Uterus (tissue), 4 donors: ENCODE measurements around the gene NCOR2. TPM values are rescaled to one million over a fixed set of nuclear protein-coding genes. Genes with fewer than 3 reads are reported as not detected.

ENCODE experiments used
- DNase-seq, 2 donors: peaks; one replicate each; pipeline ENCODE4 v3.0.0-alpha.2; 2019 to 2020
- H3K27ac ChIP-seq, 2 donors: fragments of 200-600 bp; sonication (generic); 1 replicate in 1 of 2; 2 replicates in 1 of 2; pipeline ENCODE4 v1.5.1; 2016 to 2018
- H3K27me3 ChIP-seq, 2 donors: fragments of 200-600 bp; sonication (generic); one replicate each; pipeline ENCODE4 v1.5.1; 2018 to 2019; ENCODE audit warnings: control low read depth in 1 of 2
- H3K36me3 ChIP-seq, 2 donors: fragments of 200-600 bp; sonication (generic); one replicate each; pipeline ENCODE4 v1.5.1; 2019; ENCODE audit warnings: control low read depth in 1 of 2
- H3K4me1 ChIP-seq, 2 donors: fragments of 200-600 bp; sonication (generic); one replicate each; pipeline ENCODE4 v1.5.1; 2018 to 2019; ENCODE audit warnings: control low read depth in 1 of 2
- H3K4me3 ChIP-seq, 2 donors: fragments of 200-600 bp; sonication (generic); 1 replicate in 1 of 2; 2 replicates in 1 of 2; pipeline ENCODE4 v1.5.1; 2018 to 2019; ENCODE audit warnings: mild to moderate bottlenecking in 1 of 2
- H3K9me3 ChIP-seq, 2 donors: fragments of 200-600 bp; sonication (generic); one replicate each; pipeline ENCODE4 v1.5.1; 2019; ENCODE audit warnings: control low read depth in 1 of 2
- POLR2A ChIP-seq, 2 donors: fragments of 450-650 bp; IDR thresholded peaks; one replicate each; pipeline ENCODE4 v1.6.1; 2016; ENCODE audit warnings: antibody characterized with exemption in 2 of 2, mild to moderate bottlenecking in 1 of 2, moderate library complexity in 1 of 2
- intact Hi-C: fragments of 100-400 bp; cut with DNase I; formaldehyde crosslinking; loops from one replicate; pipeline ENCODE4 v1.15.1; 2023; ENCODE audit warnings: low total_unique reads
- total RNA-seq, 4 donors: library from RNA; depleted of rRNA in 3 of 4; stranded (reverse); fragments of >200 nt in 3 of 4; gene quantifications; one replicate each; pipeline versions ENCODE4 v1.1.0 to v1.2.4, GENCODE V29; 2014 to 2023
- TF ChIP-seq, protein P1 (sequence below), 4 experiments: fragments of 200-600 bp in 2 of 4; fragments of 450-650 bp in 2 of 4; sonication (generic) in 2 of 4; IDR thresholded peaks; one replicate each; pipeline ENCODE4 v1.5.1; 2016 to 2019; ENCODE audit warnings: antibody characterized with exemption in 4 of 4, mild to moderate bottlenecking in 2 of 4, moderate library complexity in 1 of 4
- donor health status: DM: yes; HTN: yes; CAD: no.

Gene NCOR2
- total RNA-seq, 4 donors from 2014 or later: 65.1 to 436 (median 102) TPM

DNA sequence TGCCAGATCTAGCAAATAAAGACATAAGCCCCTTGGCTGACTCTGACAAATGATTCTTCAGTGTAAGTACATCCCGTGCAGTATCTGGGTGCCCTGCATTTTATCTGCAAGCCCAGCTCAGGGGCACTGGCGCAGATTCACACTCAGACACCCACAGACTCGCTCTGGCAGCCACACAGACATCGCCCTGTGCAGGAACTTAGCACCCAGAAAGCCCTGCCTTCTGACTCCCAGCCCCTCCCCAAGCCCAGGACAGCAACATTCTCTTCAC, 44.9 kb upstream of the NCOR2 start:
- intact Hi-C loops: no loop called here
- peaks cover 0 to 6% of the 10 kb centered on the region in 2 donors for H3K4me1 ChIP-seq
- H3K27me3 ChIP-seq: no peaks in the 10 kb centered on the region
- no peaks in the 10 kb centered on the region for H3K9me3 ChIP-seq
- no peak overlapping the region for H3K4me3 ChIP-seq
- H3K36me3 ChIP-seq: no peaks in the 10 kb centered on the region
- H3K27ac ChIP-seq: no peak overlapping the region
- DNase-seq: no peak
- TF ChIP-seq POLR2A (IDR thresholded peaks at IDR 0.05): no peak
- TF ChIP-seq, protein P1, sequence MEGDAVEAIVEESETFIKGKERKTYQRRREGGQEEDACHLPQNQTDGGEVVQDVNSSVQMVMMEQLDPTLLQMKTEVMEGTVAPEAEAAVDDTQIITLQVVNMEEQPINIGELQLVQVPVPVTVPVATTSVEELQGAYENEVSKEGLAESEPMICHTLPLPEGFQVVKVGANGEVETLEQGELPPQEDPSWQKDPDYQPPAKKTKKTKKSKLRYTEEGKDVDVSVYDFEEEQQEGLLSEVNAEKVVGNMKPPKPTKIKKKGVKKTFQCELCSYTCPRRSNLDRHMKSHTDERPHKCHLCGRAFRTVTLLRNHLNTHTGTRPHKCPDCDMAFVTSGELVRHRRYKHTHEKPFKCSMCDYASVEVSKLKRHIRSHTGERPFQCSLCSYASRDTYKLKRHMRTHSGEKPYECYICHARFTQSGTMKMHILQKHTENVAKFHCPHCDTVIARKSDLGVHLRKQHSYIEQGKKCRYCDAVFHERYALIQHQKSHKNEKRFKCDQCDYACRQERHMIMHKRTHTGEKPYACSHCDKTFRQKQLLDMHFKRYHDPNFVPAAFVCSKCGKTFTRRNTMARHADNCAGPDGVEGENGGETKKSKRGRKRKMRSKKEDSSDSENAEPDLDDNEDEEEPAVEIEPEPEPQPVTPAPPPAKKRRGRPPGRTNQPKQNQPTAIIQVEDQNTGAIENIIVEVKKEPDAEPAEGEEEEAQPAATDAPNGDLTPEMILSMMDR (IDR thresholded peaks at IDR 0.05): no peak

DNA sequence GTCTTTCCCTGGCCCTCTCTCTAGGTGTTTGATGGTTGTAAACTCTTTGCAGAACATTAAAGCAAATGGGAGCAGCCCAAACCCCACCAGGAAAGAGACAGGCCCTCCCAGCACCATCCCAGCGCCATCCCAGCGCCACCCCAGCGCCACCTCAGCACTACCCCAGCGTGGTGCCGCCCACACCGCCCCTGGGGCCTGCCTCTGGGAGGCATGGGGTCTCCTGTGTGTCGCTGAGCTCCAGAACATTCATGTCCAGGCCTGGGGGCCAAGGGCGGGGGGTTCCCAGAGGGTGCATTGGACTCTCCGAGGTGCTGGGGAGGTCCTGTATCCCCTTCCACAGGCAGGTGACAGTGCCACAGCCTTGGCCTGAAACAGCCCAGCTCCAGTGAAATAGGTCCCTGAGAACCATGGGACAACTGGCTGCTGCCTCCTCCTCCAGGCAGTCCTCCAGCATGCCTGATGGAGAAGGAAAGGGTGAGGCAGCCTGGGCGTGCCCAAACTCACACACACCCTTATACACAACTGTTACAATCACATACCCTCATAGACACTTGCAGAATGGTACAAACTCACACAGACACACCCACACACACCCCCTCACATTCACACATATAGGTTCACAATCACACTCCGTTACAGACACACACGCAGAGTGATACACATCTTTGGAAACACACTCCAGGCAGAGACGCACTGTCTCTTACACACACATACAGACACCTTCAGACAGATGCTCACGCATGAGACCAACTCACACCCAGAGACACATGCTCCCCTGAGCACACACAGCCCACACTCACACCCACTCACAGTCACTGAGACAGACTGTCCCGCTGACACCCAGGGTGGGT, 44.4 kb upstream of the NCOR2 start:
- H3K36me3 ChIP-seq: no peaks in the 10 kb centered on the region
- H3K4me1 ChIP-seq: peaks cover 0 to 6% of the 10 kb centered on the region in 2 donors
- DNase-seq: no peak
- no peak overlapping the region for H3K4me3 ChIP-seq
- intact Hi-C loops: no loop called here
- no peak overlapping the region for H3K27ac ChIP-seq
- H3K27me3 ChIP-seq: no peaks in the 10 kb centered on the region
- TF ChIP-seq, protein P1 (IDR thresholded peaks at IDR 0.05): no peak
- TF ChIP-seq POLR2A (IDR thresholded peaks at IDR 0.05): no peak
- H3K9me3 ChIP-seq: no peaks in the 10 kb centered on the region

DNA sequence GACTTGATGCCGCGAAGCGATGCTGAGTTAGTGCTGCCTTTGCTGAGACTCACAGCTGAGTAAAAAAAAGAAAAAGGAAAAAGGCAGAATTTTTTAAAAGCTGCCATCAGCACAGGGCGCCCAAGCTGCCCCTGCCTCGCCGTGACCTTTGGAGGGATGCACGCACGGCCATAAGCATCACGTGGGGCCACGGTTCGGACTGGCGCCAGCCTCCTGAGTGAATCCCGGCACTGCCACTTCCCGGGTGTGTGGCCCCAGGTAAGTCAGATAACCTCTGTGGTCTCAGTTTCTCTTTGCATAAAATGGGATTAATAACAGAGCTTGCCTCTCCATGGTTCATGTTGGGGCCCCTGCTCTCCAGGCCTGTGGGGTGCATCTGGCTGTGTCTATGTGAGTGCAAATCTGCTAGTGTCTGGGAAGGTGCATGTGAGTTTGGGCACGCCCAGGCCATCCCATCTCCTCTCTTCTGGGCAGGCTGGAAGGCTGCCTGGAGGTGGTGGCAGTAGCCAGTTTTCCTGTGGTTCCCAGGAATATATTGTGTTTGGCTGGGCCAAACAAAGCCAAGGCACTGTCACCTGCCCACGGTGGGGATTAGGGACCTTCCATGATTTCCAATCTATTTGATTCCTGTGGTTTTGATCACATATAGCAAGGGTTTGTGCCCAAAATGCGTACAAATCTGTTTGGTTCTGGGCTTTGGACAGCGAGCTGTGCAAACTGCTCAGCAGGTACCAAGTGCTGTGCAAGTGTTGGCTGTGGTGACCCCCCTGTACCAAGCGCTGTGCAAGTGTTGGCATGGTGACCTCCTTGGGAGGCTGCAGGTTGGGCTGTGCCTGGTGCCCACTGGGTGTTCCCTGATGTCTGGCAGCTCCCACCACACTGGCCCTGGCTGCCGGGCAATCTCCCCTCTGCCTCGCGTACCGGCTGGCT, 43.5 kb upstream of the NCOR2 start:
- Histone ChIP-seq H3K27ac (no peak overlapping the region), H3K4me1 (peaks cover 0 to 6% of the 10 kb centered on the region in 2 donors), H3K9me3 (no peaks in the 10 kb centered on the region), H3K27me3 (no peaks in the 10 kb centered on the region), H3K36me3 (no peaks in the 10 kb centered on the region), H3K4me3 (no peak overlapping the region)
- DNase-seq: no peak
- intact Hi-C loops: no loop called here
- TF ChIP-seq, protein P1 (IDR thresholded peaks at IDR 0.05): no peak
- TF ChIP-seq POLR2A (IDR thresholded peaks at IDR 0.05): no peak

DNA sequence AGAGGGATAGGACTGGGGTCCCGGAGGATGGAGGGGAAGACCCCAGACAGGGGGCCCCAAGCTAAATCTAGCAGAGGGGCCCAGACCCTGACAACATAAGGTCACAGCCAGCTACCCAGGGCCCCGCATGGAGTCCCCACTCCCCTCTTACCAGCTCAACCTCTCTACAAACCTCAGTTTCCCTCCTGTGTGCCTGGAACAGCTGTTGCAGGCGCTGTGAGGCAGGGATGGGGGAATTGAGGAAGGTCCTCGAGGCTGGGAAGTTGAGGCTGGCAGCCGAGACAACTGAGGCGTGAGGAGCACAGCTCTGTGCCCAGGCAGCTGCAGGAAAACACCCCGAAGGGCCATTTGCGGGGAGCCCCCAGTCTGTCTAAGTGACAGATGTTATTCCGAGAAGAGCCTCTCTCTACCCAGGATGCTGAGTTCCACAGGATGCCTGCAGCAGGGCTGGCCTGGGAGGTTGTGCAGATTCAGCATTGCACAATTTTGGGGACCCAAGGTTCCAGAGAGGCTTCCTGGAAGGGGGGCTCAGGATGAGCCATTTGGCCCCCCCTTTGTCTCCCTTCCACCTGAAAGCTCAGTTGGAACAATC, 42.7 kb upstream of the NCOR2 start:
- TF ChIP-seq, protein P1 (IDR thresholded peaks at IDR 0.05): no peak
- no peak for TF ChIP-seq POLR2A (IDR thresholded peaks at IDR 0.05)
- Histone ChIP-seq H3K36me3 (no peaks in the 10 kb centered on the region), H3K27me3 (no peaks in the 10 kb centered on the region), H3K9me3 (no peaks in the 10 kb centered on the region), H3K4me1 (peaks cover 0 to 6% of the 10 kb centered on the region in 2 donors), H3K27ac (no peak overlapping the region), H3K4me3 (no peak overlapping the region)
- intact Hi-C loops: no loop called here
- no peak for DNase-seq
